ENCODE measurements around the gene PCDHGB6. TPM values are rescaled to one million over a fixed set of nuclear protein-coding genes. Genes with fewer than 3 reads are reported as not detected.
"Not testable (repeated sequence)": the region's sequence is repeated elsewhere in the genome, so short reads cannot be mapped to it uniquely, and the experiment has no call there.

The PCDHGB6 gene
- polyA plus RNA-seq, 2 donors, result 0.60 to 0.92 TPM

DNA sequence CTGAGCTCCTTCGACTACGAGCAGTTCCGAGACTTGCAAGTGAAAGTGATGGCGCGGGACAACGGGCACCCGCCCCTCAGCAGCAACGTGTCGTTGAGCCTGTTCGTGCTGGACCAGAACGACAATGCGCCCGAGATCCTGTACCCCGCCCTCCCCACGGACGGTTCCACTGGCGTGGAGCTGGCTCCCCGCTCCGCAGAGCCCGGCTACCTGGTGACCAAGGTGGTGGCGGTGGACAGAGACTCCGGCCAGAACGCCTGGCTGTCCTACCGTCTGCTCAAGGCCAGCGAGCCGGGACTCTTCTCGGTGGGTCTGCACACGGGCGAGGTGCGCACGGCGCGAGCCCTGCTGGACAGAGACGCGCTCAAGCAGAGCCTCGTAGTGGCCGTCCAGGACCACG lies 24.5 kb downstream of the PCDHGB6 start:
- peaks cover 29 to 35% of the 10 kb centered on the region in 2 donors for H3K9me3 ChIP-seq (ENCODE audit: control insufficient read depth in 2 of 2, insufficient read depth in 1 of 2, low read depth in 1 of 2, low read length in 1 of 2)
- 35 to 47% methylated on average over 33 to 38 of the region's 38 CpGs for WGBS, 2 donors
- H3K4me3 ChIP-seq (ENCODE audit: low read depth in 1 of 2, low read length in 2 of 2); H3K27me3 ChIP-seq (ENCODE audit: control insufficient read depth in 1 of 2, insufficient read depth in 2 of 2, low read length in 2 of 2); H3K36me3 ChIP-seq (ENCODE audit: control insufficient read depth in 2 of 2, insufficient read depth in 2 of 2, low read length in 1 of 2); H3K4me1 ChIP-seq (ENCODE audit: control insufficient read depth in 2 of 2, insufficient read depth in 2 of 2, low read length in 1 of 2); H3K27ac ChIP-seq (ENCODE audit: low read depth in 2 of 2, low read length in 1 of 2): not testable (repeated sequence)

DNA sequence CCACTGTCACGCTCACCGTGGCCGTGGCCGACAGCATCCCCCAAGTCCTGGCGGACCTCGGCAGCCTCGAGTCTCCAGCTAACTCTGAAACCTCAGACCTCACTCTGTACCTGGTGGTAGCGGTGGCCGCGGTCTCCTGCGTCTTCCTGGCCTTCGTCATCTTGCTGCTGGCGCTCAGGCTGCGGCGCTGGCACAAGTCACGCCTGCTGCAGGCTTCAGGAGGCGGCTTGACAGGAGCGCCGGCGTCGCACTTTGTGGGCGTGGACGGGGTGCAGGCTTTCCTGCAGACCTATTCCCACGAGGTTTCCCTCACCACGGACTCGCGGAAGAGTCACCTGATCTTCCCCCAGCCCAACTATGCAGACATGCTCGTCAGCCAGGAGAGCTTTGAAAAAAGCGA lies 24.9 kb downstream of the PCDHGB6 start:
- not testable (repeated sequence) for H3K27ac ChIP-seq (ENCODE audit: low read depth in 2 of 2, low read length in 1 of 2); H3K4me3 ChIP-seq (ENCODE audit: low read depth in 1 of 2, low read length in 2 of 2); H3K36me3 ChIP-seq (ENCODE audit: control insufficient read depth in 2 of 2, insufficient read depth in 2 of 2, low read length in 1 of 2); H3K27me3 ChIP-seq (ENCODE audit: control insufficient read depth in 1 of 2, insufficient read depth in 2 of 2, low read length in 2 of 2); H3K4me1 ChIP-seq (ENCODE audit: control insufficient read depth in 2 of 2, insufficient read depth in 2 of 2, low read length in 1 of 2)
- WGBS, 2 donors, result 29 to 30% methylated on average over 22 to 29 of the region's 29 CpGs
- H3K9me3 ChIP-seq (ENCODE audit: control insufficient read depth in 2 of 2, insufficient read depth in 1 of 2, low read depth in 1 of 2, low read length in 1 of 2), result peaks cover 25 to 30% of the 10 kb centered on the region in 2 donors

DNA sequence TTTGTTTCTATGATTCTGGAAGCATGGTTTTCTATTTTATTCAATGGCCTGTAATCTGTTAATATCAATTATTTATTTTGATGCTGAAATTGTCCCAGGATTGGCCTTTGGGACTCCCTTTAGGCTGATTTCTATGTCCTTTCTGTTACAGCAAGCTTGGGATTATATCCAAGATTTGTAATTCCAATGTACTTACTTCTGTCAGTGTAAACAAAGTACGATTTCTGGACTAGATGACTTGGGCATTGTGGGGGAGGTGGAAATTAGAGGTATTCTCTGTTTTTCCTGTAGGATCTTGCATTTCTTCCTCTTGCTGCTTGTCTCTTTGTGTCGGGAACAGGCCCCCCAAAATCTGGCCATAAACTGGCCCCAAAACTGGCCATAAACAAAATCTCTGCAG lies 26.2 kb downstream of the PCDHGB6 start:
- H3K27ac ChIP-seq (ENCODE audit: low read depth in 2 of 2, low read length in 1 of 2), result no peak overlapping the region
- H3K4me3 ChIP-seq (ENCODE audit: low read depth in 1 of 2, low read length in 2 of 2), result no peak overlapping the region
- H3K4me1 ChIP-seq (ENCODE audit: control insufficient read depth in 2 of 2, insufficient read depth in 2 of 2, low read length in 1 of 2), result no peaks in the 10 kb centered on the region
- whole genome bisulfite sequencing, 2 donors, result 73 to 76% methylated on average over 2 of the region's 2 CpGs
- H3K9me3 ChIP-seq (ENCODE audit: control insufficient read depth in 2 of 2, insufficient read depth in 1 of 2, low read depth in 1 of 2, low read length in 1 of 2), result peaks cover 19 to 24% of the 10 kb centered on the region in 2 donors
- H3K27me3 ChIP-seq (ENCODE audit: control insufficient read depth in 1 of 2, insufficient read depth in 2 of 2, low read length in 2 of 2), result peaks cover 0 to 2% of the 10 kb centered on the region in 2 donors
- no peaks in the 10 kb centered on the region for H3K36me3 ChIP-seq (ENCODE audit: control insufficient read depth in 2 of 2, insufficient read depth in 2 of 2, low read length in 1 of 2)

DNA sequence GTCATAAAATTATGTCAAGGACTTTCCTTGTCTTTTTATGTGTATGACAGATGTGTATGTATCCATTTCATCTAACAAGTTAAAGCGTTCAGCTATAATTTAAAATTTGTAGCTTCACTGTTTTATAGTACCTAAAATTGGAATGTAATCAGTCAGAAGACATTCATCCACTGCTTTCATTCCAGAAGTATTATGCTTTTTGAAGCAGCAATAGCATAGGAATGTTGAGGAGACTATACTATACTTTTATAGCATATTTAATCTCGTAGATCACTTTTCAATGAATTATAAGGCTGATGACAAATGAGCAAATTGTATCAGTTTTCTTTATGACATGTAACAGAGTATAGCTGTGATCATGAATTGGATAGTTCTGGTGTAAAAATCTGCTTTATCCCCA lies 29.4 kb downstream of the PCDHGB6 start:
- H3K9me3 ChIP-seq (ENCODE audit: control insufficient read depth in 2 of 2, insufficient read depth in 1 of 2, low read depth in 1 of 2, low read length in 1 of 2), result peaks cover 13 to 23% of the 10 kb centered on the region in 2 donors
- no peaks in the 10 kb centered on the region for H3K4me1 ChIP-seq (ENCODE audit: control insufficient read depth in 2 of 2, insufficient read depth in 2 of 2, low read length in 1 of 2)
- H3K4me3 ChIP-seq (ENCODE audit: low read depth in 1 of 2, low read length in 2 of 2), result no peak overlapping the region
- H3K27ac ChIP-seq (ENCODE audit: low read depth in 2 of 2, low read length in 1 of 2), result no peak overlapping the region
- no peaks in the 10 kb centered on the region for H3K36me3 ChIP-seq (ENCODE audit: control insufficient read depth in 2 of 2, insufficient read depth in 2 of 2, low read length in 1 of 2)
- H3K27me3 ChIP-seq (ENCODE audit: control insufficient read depth in 1 of 2, insufficient read depth in 2 of 2, low read length in 2 of 2), result no peaks in the 10 kb centered on the region
- WGBS, 2 donors, result 83 to 89% methylated on average over 2 of the region's 2 CpGs

DNA sequence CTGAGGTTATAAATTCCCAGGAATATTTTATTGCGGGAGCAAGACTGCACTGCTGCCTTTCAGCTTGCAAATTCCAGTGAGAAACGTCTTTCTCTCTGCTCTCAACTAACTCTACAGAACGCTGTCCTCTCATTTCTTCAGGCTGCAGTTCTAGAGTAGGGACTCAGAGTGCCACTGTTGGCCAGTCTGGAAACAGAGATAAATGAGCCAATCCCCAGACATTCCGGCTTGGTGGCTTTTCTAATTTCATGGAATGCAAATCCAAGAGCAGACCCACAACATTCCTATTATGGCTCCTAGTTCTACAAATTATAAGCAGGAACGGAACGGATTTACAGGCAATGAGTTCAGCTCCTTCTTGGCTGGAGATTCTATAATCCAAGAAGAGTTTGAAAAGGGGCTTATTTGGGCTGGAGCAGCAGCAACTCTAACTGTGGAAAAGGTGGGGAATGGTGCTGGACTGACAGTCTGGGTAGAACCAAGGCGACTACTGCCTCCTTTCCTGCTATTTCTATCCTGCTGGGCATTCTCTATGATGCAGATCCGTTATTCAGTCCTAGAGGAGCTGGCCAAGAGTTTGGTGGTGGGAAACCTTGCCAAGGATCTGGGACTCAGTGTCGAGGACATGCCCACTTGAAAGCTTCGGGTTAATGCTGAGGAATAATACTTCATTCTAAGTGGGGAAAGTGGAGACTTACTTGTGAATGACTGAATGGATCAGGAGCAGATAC lies 31.8 kb downstream of the PCDHGB6 start:
- H3K27ac ChIP-seq (ENCODE audit: low read depth in 2 of 2, low read length in 1 of 2), result no peak overlapping the region
- no peaks in the 10 kb centered on the region for H3K4me1 ChIP-seq (ENCODE audit: control insufficient read depth in 2 of 2, insufficient read depth in 2 of 2, low read length in 1 of 2)
- peaks cover 10 to 16% of the 10 kb centered on the region in 2 donors for H3K9me3 ChIP-seq (ENCODE audit: control insufficient read depth in 2 of 2, insufficient read depth in 1 of 2, low read depth in 1 of 2, low read length in 1 of 2)
- WGBS, 2 donors, result 65 to 69% methylated on average over 10 of the region's 10 CpGs
- H3K36me3 ChIP-seq (ENCODE audit: control insufficient read depth in 2 of 2, insufficient read depth in 2 of 2, low read length in 1 of 2), result no peaks in the 10 kb centered on the region
- H3K27me3 ChIP-seq (ENCODE audit: control insufficient read depth in 1 of 2, insufficient read depth in 2 of 2, low read length in 2 of 2), result no peaks in the 10 kb centered on the region
- no peak overlapping the region for H3K4me3 ChIP-seq (ENCODE audit: low read depth in 1 of 2, low read length in 2 of 2)

DNA sequence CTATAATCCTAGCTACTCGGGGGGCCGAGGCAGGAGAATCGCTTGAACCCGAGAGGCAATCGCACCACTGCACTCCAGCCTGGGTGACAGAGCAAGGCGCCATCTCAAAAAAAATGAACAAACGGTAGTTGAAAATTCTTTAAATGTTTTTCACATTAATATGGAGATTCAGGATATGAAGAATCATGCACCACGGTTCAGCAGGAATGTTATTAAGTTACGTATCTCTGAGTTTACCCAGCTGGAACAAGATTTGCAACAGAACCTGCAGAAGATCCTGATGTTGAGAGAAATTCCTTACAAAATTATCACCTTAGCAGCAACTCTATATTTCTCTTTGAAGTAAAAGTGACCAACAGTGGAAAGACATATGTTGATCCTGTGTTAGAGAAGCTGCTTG lies 32.5 kb downstream of the PCDHGB6 start:
- no peak overlapping the region for H3K27ac ChIP-seq (ENCODE audit: low read depth in 2 of 2, low read length in 1 of 2)
- H3K36me3 ChIP-seq (ENCODE audit: control insufficient read depth in 2 of 2, insufficient read depth in 2 of 2, low read length in 1 of 2), result no peaks in the 10 kb centered on the region
- H3K4me1 ChIP-seq (ENCODE audit: control insufficient read depth in 2 of 2, insufficient read depth in 2 of 2, low read length in 1 of 2), result no peaks in the 10 kb centered on the region
- peaks cover 10 to 16% of the 10 kb centered on the region in 2 donors for H3K9me3 ChIP-seq (ENCODE audit: control insufficient read depth in 2 of 2, insufficient read depth in 1 of 2, low read depth in 1 of 2, low read length in 1 of 2)
- WGBS, 2 donors, result 93 to 94% methylated on average over 9 of the region's 9 CpGs
- no peak overlapping the region for H3K4me3 ChIP-seq (ENCODE audit: low read depth in 1 of 2, low read length in 2 of 2)
- H3K27me3 ChIP-seq (ENCODE audit: control insufficient read depth in 1 of 2, insufficient read depth in 2 of 2, low read length in 2 of 2), result no peaks in the 10 kb centered on the region

DNA sequence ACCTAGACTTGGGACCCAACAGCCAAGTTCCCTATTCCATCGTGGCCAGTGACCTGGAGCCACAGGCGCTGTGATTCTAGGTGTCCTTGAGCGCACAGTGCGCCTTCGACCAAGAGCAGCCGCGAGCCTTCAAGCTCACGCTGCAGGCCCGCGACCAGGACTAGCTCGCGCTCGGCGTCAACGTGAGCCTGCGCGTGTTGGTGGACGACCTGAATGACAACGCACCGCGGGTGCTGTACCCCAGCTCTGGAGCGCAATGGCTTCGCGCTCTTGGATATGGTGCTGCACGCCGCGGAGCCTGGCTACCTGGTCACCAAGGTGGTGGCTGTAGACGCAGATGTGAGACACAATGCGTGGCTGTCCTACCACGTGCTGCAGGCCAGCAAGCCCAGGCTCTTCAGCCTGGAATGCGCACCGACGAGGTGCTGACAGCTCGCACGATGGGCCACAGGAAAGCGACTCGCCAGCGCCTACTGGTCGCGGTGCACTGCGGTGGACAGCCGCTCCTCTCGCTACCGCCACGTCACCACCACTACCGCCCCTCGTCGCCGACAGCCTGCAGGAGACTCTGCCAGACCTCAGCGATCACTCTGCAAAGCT lies 33.9 kb downstream of the PCDHGB6 start:
- H3K4me3 ChIP-seq (ENCODE audit: low read depth in 1 of 2, low read length in 2 of 2), result no peak overlapping the region
- no peaks in the 10 kb centered on the region for H3K4me1 ChIP-seq (ENCODE audit: control insufficient read depth in 2 of 2, insufficient read depth in 2 of 2, low read length in 1 of 2)
- no peaks in the 10 kb centered on the region for H3K36me3 ChIP-seq (ENCODE audit: control insufficient read depth in 2 of 2, insufficient read depth in 2 of 2, low read length in 1 of 2)
- 50 to 54% methylated on average over 50 of the region's 50 CpGs for WGBS, 2 donors
- H3K27ac ChIP-seq (ENCODE audit: low read depth in 2 of 2, low read length in 1 of 2), result no peak overlapping the region
- peaks cover 10 to 16% of the 10 kb centered on the region in 2 donors for H3K9me3 ChIP-seq (ENCODE audit: control insufficient read depth in 2 of 2, insufficient read depth in 1 of 2, low read depth in 1 of 2, low read length in 1 of 2)
- no peaks in the 10 kb centered on the region for H3K27me3 ChIP-seq (ENCODE audit: control insufficient read depth in 1 of 2, insufficient read depth in 2 of 2, low read length in 2 of 2)

Other genes with a start within 250 kb of the PCDHGB6 start
- under 1 TPM; 0.02 to 0.14 TPM for gene PCDHB7, start 235.4 kb upstream of the PCDHGB6 start, polyA plus RNA-seq
- under 1 TPM; 0.04 TPM for gene PCDHB8, start 230.2 kb upstream of the PCDHGB6 start, polyA plus RNA-seq
- under 1 TPM; 0.08 to 0.16 TPM for gene PCDHB16, start 225.6 kb upstream of the PCDHGB6 start, polyA plus RNA-seq
- under 1 TPM; 0.16 to 0.18 TPM for gene PCDHB9, start 220.9 kb upstream of the PCDHGB6 start, polyA plus RNA-seq
- under 1 TPM; 0.10 to 0.44 TPM for gene PCDHB10, start 215.7 kb upstream of the PCDHGB6 start, polyA plus RNA-seq
- under 1 TPM; 0.16 to 0.47 TPM for gene PCDHB11, start 208.4 kb upstream of the PCDHGB6 start, polyA plus RNA-seq
- gene PCDHB12, start 199.3 kb upstream of the PCDHGB6 start, polyA plus RNA-seq, result under 1 TPM; 0.08 to 0.15 TPM
- gene PCDHB13, start 194.1 kb upstream of the PCDHGB6 start, polyA plus RNA-seq, result under 1 TPM; 0.29 to 0.33 TPM
- gene PCDHB14, start 184.7 kb upstream of the PCDHGB6 start, polyA plus RNA-seq, result under 1 TPM; 0.67 to 0.88 TPM
- gene PCDHB15, start 162.6 kb upstream of the PCDHGB6 start, polyA plus RNA-seq, result under 1 TPM; 0.37 to 0.80 TPM
- gene SLC25A2, start 104.0 kb upstream of the PCDHGB6 start, polyA plus RNA-seq, result under 1 TPM; 0.05 to 0.29 TPM
- gene TAF7, start 87.2 kb upstream of the PCDHGB6 start, polyA plus RNA-seq, result 10 to 100 TPM; 22.5 to 35.3 TPM
- gene PCDHGA1, start 77.5 kb upstream of the PCDHGB6 start, polyA plus RNA-seq, result under 1 TPM; 0.13 to 0.22 TPM
- under 1 TPM; 0.14 to 0.27 TPM for gene PCDHGA2, start 69.3 kb upstream of the PCDHGB6 start, polyA plus RNA-seq
- under 1 TPM; 0.08 to 0.12 TPM for gene PCDHGA3, start 64.2 kb upstream of the PCDHGB6 start, polyA plus RNA-seq
- gene PCDHGB1, start 57.9 kb upstream of the PCDHGB6 start, polyA plus RNA-seq, result under 1 TPM; 0.19 to 0.39 TPM
- under 1 TPM; 0.11 to 0.12 TPM for gene PCDHGA4, start 53.0 kb upstream of the PCDHGB6 start, polyA plus RNA-seq
- gene PCDHGB2, start 48.0 kb upstream of the PCDHGB6 start, polyA plus RNA-seq, result under 1 TPM; 0.20 to 0.39 TPM
- under 1 TPM; 0.14 to 0.28 TPM for gene PCDHGA5, start 43.9 kb upstream of the PCDHGB6 start, polyA plus RNA-seq
- under 1 TPM; 0.13 to 0.37 TPM for gene PCDHGB3, start 37.8 kb upstream of the PCDHGB6 start, polyA plus RNA-seq
- under 1 TPM; 0.36 to 0.63 TPM for gene PCDHGA6, start 34.1 kb upstream of the PCDHGB6 start, polyA plus RNA-seq
- under 1 TPM; 0.24 to 0.53 TPM for gene PCDHGA7, start 25.3 kb upstream of the PCDHGB6 start, polyA plus RNA-seq
- gene PCDHGB4, start 20.3 kb upstream of the PCDHGB6 start, polyA plus RNA-seq, result under 1 TPM; 0.36 to 0.37 TPM
- gene PCDHGA8, start 15.4 kb upstream of the PCDHGB6 start, polyA plus RNA-seq, result under 1 TPM; 0.06 to 0.29 TPM
- 1 to 10 TPM; 1.0 to 1.7 TPM for gene PCDHGB5, start 10.1 kb upstream of the PCDHGB6 start, polyA plus RNA-seq
- gene PCDHGA9, start 5.2 kb upstream of the PCDHGB6 start, polyA plus RNA-seq, result under 1 TPM; 0.54 to 0.83 TPM
- gene PCDHGA10, start 5.0 kb downstream of the PCDHGB6 start, polyA plus RNA-seq, result 1 to 10 TPM; 1.1 to 1.2 TPM
- gene PCDHGB7, start 9.7 kb downstream of the PCDHGB6 start, polyA plus RNA-seq, result 1 to 10 TPM; 1.2 to 1.4 TPM
- under 1 TPM; 0.44 to 0.75 TPM for gene PCDHGA11, start 13.0 kb downstream of the PCDHGB6 start, polyA plus RNA-seq
- gene PCDHGA12, start 22.5 kb downstream of the PCDHGB6 start, polyA plus RNA-seq, result under 1 TPM; 0.34 to 0.65 TPM
- gene PCDHGC3, start 67.9 kb downstream of the PCDHGB6 start, polyA plus RNA-seq, result 10 to 100 TPM; 25.8 to 32.1 TPM
- gene PCDHGC4, start 77.0 kb downstream of the PCDHGB6 start, polyA plus RNA-seq, result under 1 TPM; 0.05 to 0.45 TPM
- gene PCDHGC5, start 81.1 kb downstream of the PCDHGB6 start, polyA plus RNA-seq, result under 1 TPM; 0.05 to 0.43 TPM
- 10 to 100 TPM; 84.2 to 84.5 TPM for gene DIAPH1, start 211.0 kb downstream of the PCDHGB6 start, polyA plus RNA-seq
- 10 to 100 TPM; 38.9 to 46.3 TPM for gene HDAC3, start 228.8 kb downstream of the PCDHGB6 start, polyA plus RNA-seq
- gene RELL2, start 229.0 kb downstream of the PCDHGB6 start, polyA plus RNA-seq, result 1 to 10 TPM; 6.3 to 6.7 TPM
- gene FCHSD1, start 243.4 kb downstream of the PCDHGB6 start, polyA plus RNA-seq, result 10 to 100 TPM; 10.3 to 16.2 TPM